NCI-H82 treated with DMSO at 0.1 percent for 48 hours (cell line): ENCODE measurements around the gene CHM.

ENCODE experiments used
- DNase-seq: peaks from one replicate; lab custom pipeline; 2025; ENCODE audit not compliant: unreplicated experiment; lab: John Stamatoyannopoulos, UW

CHM gene

GRCh38 chrX:85907316-85907715 lies 140.0 kb downstream of the CHM start:
- no peak for DNase-seq

- no peak for DNase-seq
Observed at GRCh38 chrX:85906399-85906798, 141.0 kb downstream of the CHM start.

GRCh38 chrX:85905851-85906250 lies 141.5 kb downstream of the CHM start:
- no peak for DNase-seq

GRCh38 chrX:85903692-85904471 lies 143.5 kb downstream of the CHM start:
- no peak for DNase-seq

GRCh38 chrX:85897362-85898126 lies 149.8 kb downstream of the CHM start:
- DNase-seq, result no peak

- DNase-seq, result no peak
Observed at GRCh38 chrX:85882601-85883000, 164.8 kb downstream of the CHM start.

DNA sequence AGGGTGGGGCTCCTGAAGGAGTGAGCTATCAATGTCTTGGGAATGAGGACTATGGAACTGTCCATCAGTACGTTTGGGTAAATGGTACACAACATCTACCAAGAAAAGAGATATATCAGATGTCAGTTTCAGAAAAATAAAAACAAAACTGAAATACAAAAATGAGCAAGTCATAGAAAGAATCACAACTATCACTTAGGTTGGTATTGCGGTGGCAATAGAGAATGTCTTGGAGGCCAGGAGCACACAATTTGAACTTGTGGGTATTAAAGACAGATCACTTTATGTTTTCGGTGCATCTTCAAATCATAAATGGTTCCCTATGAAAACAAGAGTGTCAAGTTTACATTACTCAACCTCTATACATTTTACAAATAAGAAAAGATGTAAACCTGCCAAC lies 176.8 kb downstream of the CHM start:
- no peak for DNase-seq

GRCh38 chrX:85865324-85865723 lies 182.0 kb downstream of the CHM start:
- DNase-seq, result no peak

GRCh38 chrX:85859426-85859825 lies 187.9 kb downstream of the CHM start:
- no peak for DNase-seq

DNA sequence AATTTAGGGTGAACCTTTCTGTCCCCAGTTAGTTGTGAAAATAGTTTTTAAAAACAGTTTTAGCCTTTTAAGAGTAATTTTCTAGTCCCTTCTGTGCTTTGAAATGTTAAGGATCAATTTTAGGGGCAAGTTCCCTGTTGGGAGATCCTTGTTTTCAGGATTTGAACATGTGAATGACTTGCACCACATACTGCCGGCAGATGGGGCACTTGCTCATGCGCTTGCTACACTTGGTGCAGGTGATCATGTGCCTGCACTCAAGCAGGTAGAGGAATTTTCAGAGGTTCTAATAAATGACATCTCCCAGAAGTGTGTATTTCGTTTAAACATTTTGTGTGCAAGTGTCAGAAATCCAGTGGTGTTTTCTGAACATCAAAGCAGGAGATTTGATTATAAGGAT lies 195.9 kb downstream of the CHM start:
- DNase-seq, result no peak

DNA sequence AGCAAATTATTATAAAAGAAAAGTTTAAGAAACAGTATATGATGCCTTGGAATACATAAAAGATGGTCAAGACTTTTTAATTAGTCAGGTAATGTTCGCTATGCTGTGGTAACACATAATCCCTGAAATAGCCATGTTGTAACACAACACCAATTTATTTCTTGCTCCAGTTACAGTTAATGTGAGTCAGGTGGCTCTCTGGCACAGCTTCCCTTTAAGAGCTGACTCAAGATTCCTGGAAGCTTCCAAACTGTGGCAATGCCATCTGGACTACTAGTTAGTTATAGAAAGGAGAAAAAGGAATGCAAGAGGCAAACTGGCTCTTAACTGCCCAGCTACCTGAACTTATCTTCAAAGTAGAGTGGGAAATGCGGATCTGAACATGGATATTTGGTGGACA lies 210.5 kb downstream of the CHM start:
- DNase-seq, result no peak

GRCh38 chrX:85828771-85829170 lies 218.6 kb downstream of the CHM start:
- DNase-seq, result no peak

DNA sequence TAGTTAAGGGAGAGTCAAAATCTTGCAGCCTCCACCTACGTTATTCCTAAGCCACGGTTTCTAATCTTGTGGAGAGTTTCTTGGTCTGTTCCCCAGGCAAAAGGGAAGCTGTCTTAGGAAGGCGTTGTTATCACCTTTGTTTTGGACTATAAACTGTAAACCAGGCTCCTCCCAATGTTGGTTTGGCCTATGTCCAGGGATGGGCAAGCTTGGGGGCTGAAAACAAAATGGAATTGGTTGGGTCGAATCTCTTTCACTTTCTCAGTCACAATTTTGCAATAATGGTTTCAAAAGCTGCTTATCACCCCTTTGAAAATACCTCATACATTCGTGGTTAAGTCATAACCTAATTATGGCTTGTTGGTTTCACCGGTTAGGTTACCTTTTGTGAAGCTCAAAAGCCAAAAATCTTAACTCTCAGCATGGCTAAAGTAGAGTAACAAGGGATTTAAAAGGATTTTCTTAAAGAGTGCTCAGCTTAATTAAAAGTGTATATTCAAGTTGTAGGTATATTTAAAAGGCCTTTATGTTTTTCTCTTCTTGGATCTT lies 232.1 kb downstream of the CHM start:
- no peak for DNase-seq
